Measurements from ENCODE around the gene UBE2N.

DNA sequence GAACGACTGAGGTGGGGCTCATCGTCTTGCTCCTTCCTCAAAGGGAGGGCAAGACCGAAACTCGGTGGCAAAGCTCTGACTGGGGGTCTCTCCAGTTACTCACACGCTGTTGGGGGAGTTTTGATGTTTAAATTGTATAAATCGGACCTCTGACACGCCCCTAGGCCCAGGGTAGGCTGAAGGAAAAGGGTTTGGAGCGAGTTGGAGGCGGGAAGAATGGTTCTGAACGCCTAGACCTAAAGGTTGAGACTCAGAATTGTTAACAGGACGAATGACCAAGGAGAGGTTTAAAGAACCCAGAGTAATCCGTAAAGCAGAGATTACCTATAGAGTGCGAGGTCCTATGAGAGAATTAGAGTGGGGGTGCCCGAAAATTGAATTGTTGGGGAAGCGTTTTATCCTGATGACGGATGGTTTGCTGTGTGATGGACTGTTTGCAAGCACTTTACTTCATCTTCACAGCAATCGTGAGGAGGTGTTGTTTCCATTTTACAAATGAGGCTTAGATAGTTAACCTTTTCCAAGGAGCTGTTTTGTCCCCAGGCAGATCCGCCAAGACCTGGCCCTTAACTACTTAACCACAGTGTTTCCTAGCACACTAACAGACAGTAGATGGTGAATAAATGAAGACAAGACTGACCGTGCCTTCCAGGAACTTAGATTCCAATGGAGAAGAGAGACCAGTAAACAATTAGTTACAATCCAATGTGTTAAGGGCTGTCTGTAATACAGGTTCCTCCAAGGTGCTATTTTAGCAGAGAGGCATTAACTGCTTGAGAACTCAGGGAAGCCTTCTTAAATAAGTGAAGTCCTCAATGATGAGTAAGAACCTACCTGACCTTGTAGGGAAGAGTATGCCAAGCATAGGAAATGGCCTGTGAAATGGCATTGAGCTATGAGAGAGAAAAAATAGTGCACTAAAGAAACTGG is 929 bp upstream of the UBE2N start:
- TF ChIP-seq POLR2A (IDR thresholded peaks at IDR 0.05) (peak; percentile 22), POLR2AphosphoS5 (IDR thresholded peaks at IDR 0.05) (no peak)

Measured in transverse colon (tissue), 3 donors.